Neutrophil (primary cell): ENCODE data around the gene ALB.

Source experiments
- H3K27ac ChIP-seq: fragments of 200-600 bp; sonication (generic); 2 replicates; pipeline ENCODE4 v1.5.1; 2016; ENCODE audit warnings: mild to moderate bottlenecking, moderate library complexity
- H3K27me3 ChIP-seq: fragments of 200-600 bp; sonication (generic); 2 replicates; pipeline ENCODE4 v1.6.0; 2016; ENCODE audit warnings: mild to moderate bottlenecking
- H3K36me3 ChIP-seq: fragments of 200-600 bp; sonication (generic); 2 replicates; pipeline ENCODE4 v1.5.1; 2017
- H3K4me1 ChIP-seq, 2 experiments: fragments of 200-600 bp in 1 of 2; sonication (generic) in 1 of 2; 1 replicate in 1 of 2; 2 replicates in 1 of 2; pipeline versions ENCODE4 v1.5.1 to v1.6.1; 2013 to 2016; ENCODE audit warnings: low read depth in 1 of 2, low read length in 1 of 2, mild to moderate bottlenecking in 1 of 2, moderate library complexity in 1 of 2; ENCODE audit not compliant: control insufficient read depth in 1 of 2, insufficient read depth in 1 of 2
- H3K4me3 ChIP-seq, 2 experiments: fragments of 200-600 bp in 1 of 2; sonication (generic) in 1 of 2; 1 replicate in 1 of 2; 2 replicates in 1 of 2; pipeline ENCODE4 v1.5.1; 2013 to 2016; ENCODE audit warnings: low read depth in 1 of 2, low read length in 1 of 2, mild to moderate bottlenecking in 1 of 2, moderate library complexity in 1 of 2
- H3K9me3 ChIP-seq: fragments of 200-600 bp; sonication (generic); 2 replicates; pipeline ENCODE4 v1.5.1; 2016
- TF ChIP-seq, protein P1 (sequence below): fragments of 200-600 bp; sonication (generic); IDR thresholded peaks from 2 replicates; pipeline ENCODE4 v1.5.1; 2016; ENCODE audit warnings: antibody characterized with exemption

ALB gene

GRCh38 chr4:73452953-73453700 lies 49.0 kb downstream of the ALB start:
- H3K4me1 ChIP-seq = no peaks in the 10 kb centered on the region
- no peak overlapping the region for H3K4me3 ChIP-seq
- H3K27ac ChIP-seq = no peak overlapping the region
- H3K36me3 ChIP-seq = no peaks in the 10 kb centered on the region
- H3K27me3 ChIP-seq = no peaks in the 10 kb centered on the region
- TF ChIP-seq, protein P1, sequence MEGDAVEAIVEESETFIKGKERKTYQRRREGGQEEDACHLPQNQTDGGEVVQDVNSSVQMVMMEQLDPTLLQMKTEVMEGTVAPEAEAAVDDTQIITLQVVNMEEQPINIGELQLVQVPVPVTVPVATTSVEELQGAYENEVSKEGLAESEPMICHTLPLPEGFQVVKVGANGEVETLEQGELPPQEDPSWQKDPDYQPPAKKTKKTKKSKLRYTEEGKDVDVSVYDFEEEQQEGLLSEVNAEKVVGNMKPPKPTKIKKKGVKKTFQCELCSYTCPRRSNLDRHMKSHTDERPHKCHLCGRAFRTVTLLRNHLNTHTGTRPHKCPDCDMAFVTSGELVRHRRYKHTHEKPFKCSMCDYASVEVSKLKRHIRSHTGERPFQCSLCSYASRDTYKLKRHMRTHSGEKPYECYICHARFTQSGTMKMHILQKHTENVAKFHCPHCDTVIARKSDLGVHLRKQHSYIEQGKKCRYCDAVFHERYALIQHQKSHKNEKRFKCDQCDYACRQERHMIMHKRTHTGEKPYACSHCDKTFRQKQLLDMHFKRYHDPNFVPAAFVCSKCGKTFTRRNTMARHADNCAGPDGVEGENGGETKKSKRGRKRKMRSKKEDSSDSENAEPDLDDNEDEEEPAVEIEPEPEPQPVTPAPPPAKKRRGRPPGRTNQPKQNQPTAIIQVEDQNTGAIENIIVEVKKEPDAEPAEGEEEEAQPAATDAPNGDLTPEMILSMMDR = no peak
- no peaks in the 10 kb centered on the region for H3K9me3 ChIP-seq

DNA sequence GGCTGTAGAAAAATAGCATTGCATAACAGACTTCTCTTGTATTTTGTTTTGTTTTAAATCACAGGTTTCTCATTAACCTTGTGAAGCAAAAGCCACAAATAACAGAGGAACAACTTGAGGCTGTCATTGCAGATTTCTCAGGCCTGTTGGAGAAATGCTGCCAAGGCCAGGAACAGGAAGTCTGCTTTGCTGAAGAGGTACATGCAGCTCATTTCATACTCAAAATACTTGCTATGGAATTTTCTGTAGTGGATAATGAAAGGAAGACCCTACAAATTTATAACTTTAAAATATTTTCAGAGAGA lies 49.6 kb downstream of the ALB start:
- H3K4me3 ChIP-seq = no peak overlapping the region
- no peaks in the 10 kb centered on the region for H3K36me3 ChIP-seq
- no peaks in the 10 kb centered on the region for H3K27me3 ChIP-seq
- H3K4me1 ChIP-seq = no peaks in the 10 kb centered on the region
- no peaks in the 10 kb centered on the region for H3K9me3 ChIP-seq
- no peak overlapping the region for H3K27ac ChIP-seq
- TF ChIP-seq, protein P1 = no peak

DNA sequence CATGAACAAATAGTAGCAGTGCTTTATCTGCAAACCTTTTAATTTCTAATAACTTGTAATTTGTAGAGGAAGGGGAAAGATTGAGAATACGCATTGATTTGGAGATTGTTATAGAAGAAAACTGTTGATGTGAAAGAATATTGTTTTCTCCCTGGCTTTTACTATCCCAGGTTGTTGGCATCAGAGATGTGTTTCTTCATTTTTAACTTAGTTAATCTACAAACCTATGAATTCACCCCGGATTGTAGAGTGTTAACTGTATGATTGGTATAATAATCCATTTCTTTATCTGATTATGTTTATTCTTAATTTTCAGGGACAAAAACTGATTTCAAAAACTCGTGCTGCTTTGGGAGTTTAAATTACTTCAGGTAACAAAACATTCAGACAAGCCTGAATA lies 50.8 kb downstream of the ALB start:
- no peaks in the 10 kb centered on the region for H3K9me3 ChIP-seq
- no peaks in the 10 kb centered on the region for H3K4me1 ChIP-seq
- TF ChIP-seq, protein P1 = no peak
- H3K36me3 ChIP-seq = no peaks in the 10 kb centered on the region
- no peaks in the 10 kb centered on the region for H3K27me3 ChIP-seq
- H3K27ac ChIP-seq = no peak overlapping the region
- H3K4me3 ChIP-seq = no peak overlapping the region

DNA sequence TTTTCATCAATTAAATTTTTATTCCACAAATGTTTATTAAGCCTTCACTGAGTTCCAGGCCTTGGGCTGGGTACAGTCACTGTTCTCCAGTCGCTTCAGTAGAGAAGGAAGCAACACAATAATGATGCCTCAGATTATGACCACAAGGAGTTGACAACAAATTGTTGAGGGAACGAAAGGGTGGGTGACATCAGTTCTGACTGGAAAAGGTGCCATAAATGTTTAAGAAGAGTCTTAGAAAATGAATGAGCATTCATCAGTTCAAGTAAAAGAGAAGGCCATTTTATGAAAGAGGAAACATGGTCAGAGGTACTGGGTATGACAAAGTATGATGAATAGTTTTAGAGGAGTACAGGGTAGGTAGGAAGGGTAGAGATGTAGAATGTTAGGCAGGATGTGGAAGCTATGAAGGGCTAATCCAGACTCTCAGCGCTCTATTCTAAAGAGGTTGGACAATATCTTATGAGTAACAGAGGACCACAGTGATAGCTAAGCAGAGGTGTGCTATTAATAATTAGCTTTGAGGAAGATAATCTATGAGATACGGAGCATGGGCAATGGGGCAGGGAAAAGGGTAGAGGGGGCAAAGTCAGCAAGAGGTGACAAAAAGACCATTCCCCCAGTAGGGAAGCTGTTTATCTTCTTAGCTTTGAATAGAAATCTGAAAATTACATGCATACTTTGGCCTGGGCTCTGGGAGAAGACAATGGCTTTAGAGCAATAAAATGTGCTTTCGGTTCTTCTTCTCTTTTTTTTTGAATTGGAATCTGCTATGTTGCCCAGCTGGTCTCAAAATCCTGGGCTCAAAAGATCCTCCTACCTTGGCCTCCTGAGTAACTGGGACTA lies 52.3 kb downstream of the ALB start:
- Histone ChIP-seq H3K9me3 (no peaks in the 10 kb centered on the region), H3K36me3 (no peaks in the 10 kb centered on the region)

GRCh38 chr4:73458184-73459047 lies 54.3 kb downstream of the ALB start:
- no peaks in the 10 kb centered on the region for H3K9me3 ChIP-seq
- no peaks in the 10 kb centered on the region for H3K36me3 ChIP-seq
- H3K27ac ChIP-seq = no peak overlapping the region
- no peaks in the 10 kb centered on the region for H3K4me1 ChIP-seq
- no peaks in the 10 kb centered on the region for H3K27me3 ChIP-seq
- H3K4me3 ChIP-seq = no peak overlapping the region
- TF ChIP-seq, protein P1 = no peak

More for the DNA sequence above, 52.3 kb downstream of the ALB start:
- TF ChIP-seq, protein P1 = no peak
- no peaks in the 10 kb centered on the region for H3K4me1 ChIP-seq
- H3K4me3 ChIP-seq = no peak overlapping the region
- H3K27me3 ChIP-seq = no peaks in the 10 kb centered on the region
- no peak overlapping the region for H3K27ac ChIP-seq
